GM18505 (cell line): ENCODE data around the gene VSTM5.

Experiments used
- ATAC-seq: cut with Tn5 transposase; IDR thresholded peaks from one replicate; pipeline ENCODE4 v1.9.1; 2021; ENCODE audit not compliant: unreplicated experiment
- POLR2A ChIP-seq: IDR thresholded peaks from 4 replicates; pipeline ENCODE4 v1.6.1; 2011; ENCODE audit warnings: borderline replicate concordance; ENCODE audit not compliant: insufficient read depth, insufficient read length; ENCODE audit errors: extremely low read depth

Gene VSTM5

GRCh38 chr11:93852242-93852641 lies 1.8 kb upstream of the VSTM5 start:
- ATAC-seq: no peak
- no peak for TF ChIP-seq POLR2A

- no peak for TF ChIP-seq POLR2A
- no peak for ATAC-seq
Observed at GRCh38 chr11:93849751-93850593, 446 bp downstream of the VSTM5 start.

GRCh38 chr11:93849201-93849600 lies 1.2 kb downstream of the VSTM5 start:
- no peak for ATAC-seq
- TF ChIP-seq POLR2A: no peak

GRCh38 chr11:93846411-93846810 lies 4.0 kb downstream of the VSTM5 start:
- no peak for ATAC-seq
- TF ChIP-seq POLR2A: no peak

- no peak for TF ChIP-seq POLR2A
- no peak for ATAC-seq
Observed at GRCh38 chr11:93845181-93846092, 5.0 kb downstream of the VSTM5 start.

- no peak for TF ChIP-seq POLR2A
- no peak for ATAC-seq
Observed at GRCh38 chr11:93844568-93844967, 5.8 kb downstream of the VSTM5 start.

- no peak for ATAC-seq
- no peak for TF ChIP-seq POLR2A
Observed at GRCh38 chr11:93843906-93844305, 6.5 kb downstream of the VSTM5 start.

GRCh38 chr11:93842461-93842860 lies 8.0 kb downstream of the VSTM5 start:
- ATAC-seq: no peak
- TF ChIP-seq POLR2A: no peak

- no peak for TF ChIP-seq POLR2A
- no peak for ATAC-seq
Observed at GRCh38 chr11:93842034-93842433, 8.4 kb downstream of the VSTM5 start.

GRCh38 chr11:93841446-93841845 lies 9.0 kb downstream of the VSTM5 start:
- ATAC-seq: no peak
- no peak for TF ChIP-seq POLR2A

- TF ChIP-seq POLR2A: no peak
- no peak for ATAC-seq
Observed at GRCh38 chr11:93840981-93841380, 9.4 kb downstream of the VSTM5 start.

GRCh38 chr11:93840180-93840579 lies 10.2 kb downstream of the VSTM5 start:
- ATAC-seq: no peak
- no peak for TF ChIP-seq POLR2A

GRCh38 chr11:93838967-93839366 lies 11.5 kb downstream of the VSTM5 start:
- TF ChIP-seq POLR2A: no peak

GRCh38 chr11:93832780-93833179 lies 17.6 kb downstream of the VSTM5 start:
- no peak for TF ChIP-seq POLR2A
- ATAC-seq: no peak

More at GRCh38 chr11:93838967-93839366, 11.5 kb downstream of the VSTM5 start:
- no peak for ATAC-seq
